Raji (cell line): Measurements from ENCODE around the gene MYL10.

Experiments used
- POLR2A ChIP-seq: IDR thresholded peaks from 2 replicates; pipeline ENCODE4 v1.6.1; 2011; ENCODE audit warnings: low read depth, low read length, control low read depth; ENCODE audit not compliant: insufficient read depth

The MYL10 gene

GRCh38 chr7:101664893-101665471 lies 35.9 kb upstream of the MYL10 start:
- TF ChIP-seq POLR2A = no peak

GRCh38 chr7:101664436-101664835 lies 35.3 kb upstream of the MYL10 start:
- no peak for TF ChIP-seq POLR2A

- TF ChIP-seq POLR2A = no peak
These were observed 34.7 kb upstream of the MYL10 start for GRCh38 chr7:101663747-101664146.

- TF ChIP-seq POLR2A = no peak
These were observed 33.4 kb upstream of the MYL10 start for GRCh38 chr7:101662447-101662998.

GRCh38 chr7:101659706-101660105 lies 30.6 kb upstream of the MYL10 start:
- TF ChIP-seq POLR2A = no peak

- TF ChIP-seq POLR2A = no peak
These were observed 28.1 kb upstream of the MYL10 start for GRCh38 chr7:101657171-101657570.

GRCh38 chr7:101651112-101651511 lies 22.0 kb upstream of the MYL10 start:
- TF ChIP-seq POLR2A = no peak

GRCh38 chr7:101650579-101651081 lies 21.5 kb upstream of the MYL10 start:
- TF ChIP-seq POLR2A = no peak

GRCh38 chr7:101645951-101646350 lies 16.9 kb upstream of the MYL10 start:
- TF ChIP-seq POLR2A = no peak

GRCh38 chr7:101644879-101645278 lies 15.8 kb upstream of the MYL10 start:
- no peak for TF ChIP-seq POLR2A

- no peak for TF ChIP-seq POLR2A
These were observed 7.9 kb upstream of the MYL10 start for GRCh38 chr7:101636822-101637623.

- TF ChIP-seq POLR2A = no peak
These were observed 6.4 kb upstream of the MYL10 start for GRCh38 chr7:101635484-101635883.

- TF ChIP-seq POLR2A = no peak
These were observed 5.2 kb upstream of the MYL10 start for GRCh38 chr7:101634196-101634717.

- no peak for TF ChIP-seq POLR2A
These were observed 4.4 kb upstream of the MYL10 start for GRCh38 chr7:101633511-101633910.

- no peak for TF ChIP-seq POLR2A
These were observed 3.5 kb upstream of the MYL10 start for GRCh38 chr7:101632641-101633040.

- no peak for TF ChIP-seq POLR2A
These were observed 2.2 kb upstream of the MYL10 start for GRCh38 chr7:101631224-101631714.
